Activated CD8-positive, alpha-beta memory T cell treated with anti-CD3 and anti-CD28 coated beads for 1 hour (primary cell): ENCODE data around the gene CHRNB1.

Experiments
- DNase-seq, 2 donors: peaks; one replicate each; pipeline ENCODE4 v3.0.0-alpha.2; 2020; ENCODE audit warnings: low read depth in 1 of 2; ENCODE audit errors: extremely low read depth in 1 of 2

Gene CHRNB1

DNA sequence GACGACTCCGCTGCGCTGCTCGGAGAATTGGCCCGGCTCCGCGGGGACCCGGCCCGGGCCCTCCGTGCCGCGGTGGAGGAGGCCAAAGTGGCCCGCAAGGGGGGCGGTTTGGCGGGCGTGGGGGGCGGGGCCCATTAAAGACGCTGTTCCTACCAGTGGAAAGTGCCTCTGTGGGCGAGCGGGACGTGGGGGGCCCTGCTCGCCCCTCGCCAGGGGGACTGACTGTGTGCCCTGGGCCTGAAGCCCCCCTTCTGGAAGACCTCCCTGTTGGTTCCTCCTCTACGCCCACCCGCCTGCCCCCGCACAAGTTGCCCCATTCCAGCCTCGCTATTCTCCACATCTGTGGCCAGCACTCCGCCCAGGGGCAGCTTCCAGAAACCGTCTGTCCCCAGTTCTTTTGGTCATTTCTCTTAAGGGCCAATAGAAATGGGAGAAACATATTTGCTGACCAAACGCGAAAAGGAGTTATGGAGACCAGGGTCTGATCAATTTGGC lies 7.4 kb upstream of the CHRNB1 start:
- DNase-seq: no peak

DNA sequence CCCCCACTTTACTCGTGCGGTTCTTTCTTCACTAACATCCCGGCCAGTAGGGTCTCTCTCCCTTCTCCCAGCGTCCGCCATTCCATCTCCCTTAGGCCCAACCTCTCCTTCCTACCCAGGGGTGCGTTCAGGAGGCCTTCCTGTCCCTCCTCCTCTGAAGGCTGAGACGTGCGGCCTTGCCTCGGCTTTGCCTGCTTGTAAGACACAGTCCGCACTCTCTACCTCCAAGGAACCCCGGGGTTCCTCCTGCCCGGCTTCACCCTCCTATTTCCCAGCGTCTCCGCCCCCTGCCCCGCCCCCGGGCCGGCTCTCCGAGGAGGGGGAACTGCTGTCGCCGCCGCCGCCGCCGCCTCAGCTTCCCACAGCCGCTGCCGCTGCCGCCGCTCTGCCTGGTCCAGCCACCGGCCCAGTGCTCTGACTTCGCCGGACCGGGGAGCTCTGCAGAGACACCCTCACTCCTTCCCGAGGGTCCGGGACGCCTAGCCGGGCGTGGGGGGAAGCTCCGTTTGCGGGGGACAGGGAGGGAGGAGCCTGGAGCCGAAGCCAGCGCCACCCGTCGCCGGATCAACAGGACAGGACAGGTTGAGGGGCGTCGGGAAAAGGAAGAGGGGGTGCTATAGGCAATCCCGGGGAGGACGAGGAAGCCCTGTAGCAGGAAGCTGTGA lies 6.8 kb upstream of the CHRNB1 start:
- peak in 1 of 2 donors; percentile 43 for DNase-seq

DNA sequence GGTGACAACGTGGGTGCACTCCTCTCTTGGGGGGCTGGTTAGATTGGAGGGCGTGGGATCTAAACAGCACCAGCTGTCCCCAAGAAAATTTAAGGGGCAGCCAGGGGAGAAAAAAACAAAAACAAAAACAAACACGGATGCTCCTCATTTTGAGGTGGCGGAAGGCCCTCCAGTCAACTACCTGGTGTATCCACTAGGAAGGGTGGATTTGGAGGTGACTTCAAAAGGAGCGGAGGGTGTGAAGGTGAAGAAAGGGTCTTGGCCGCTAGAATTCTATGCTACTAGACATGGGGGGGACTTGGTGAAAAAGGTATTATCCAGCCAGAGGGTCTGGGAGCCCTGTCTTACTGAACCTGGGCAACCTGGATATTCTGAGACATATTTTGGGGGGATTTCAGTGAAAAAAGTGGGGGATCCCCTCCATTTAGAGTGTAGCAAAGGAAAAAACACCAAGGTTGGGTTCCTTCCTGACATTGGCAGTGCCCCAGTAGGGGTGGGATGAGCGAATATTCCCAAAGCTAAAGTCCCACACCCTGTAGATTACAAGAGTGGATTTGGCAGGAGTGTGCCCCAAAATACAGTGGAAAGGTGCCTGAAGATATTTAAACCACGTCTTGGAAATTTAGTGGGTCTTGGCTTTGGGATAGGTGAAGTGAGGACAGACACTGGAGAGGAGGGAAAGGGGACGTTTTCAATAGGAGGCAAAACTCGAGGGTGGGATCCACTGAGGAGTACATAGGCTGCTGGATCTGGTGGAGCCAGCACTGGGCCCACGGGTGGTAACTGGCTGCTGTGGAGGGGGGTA lies 6.0 kb upstream of the CHRNB1 start:
- DNase-seq: no peak

DNA sequence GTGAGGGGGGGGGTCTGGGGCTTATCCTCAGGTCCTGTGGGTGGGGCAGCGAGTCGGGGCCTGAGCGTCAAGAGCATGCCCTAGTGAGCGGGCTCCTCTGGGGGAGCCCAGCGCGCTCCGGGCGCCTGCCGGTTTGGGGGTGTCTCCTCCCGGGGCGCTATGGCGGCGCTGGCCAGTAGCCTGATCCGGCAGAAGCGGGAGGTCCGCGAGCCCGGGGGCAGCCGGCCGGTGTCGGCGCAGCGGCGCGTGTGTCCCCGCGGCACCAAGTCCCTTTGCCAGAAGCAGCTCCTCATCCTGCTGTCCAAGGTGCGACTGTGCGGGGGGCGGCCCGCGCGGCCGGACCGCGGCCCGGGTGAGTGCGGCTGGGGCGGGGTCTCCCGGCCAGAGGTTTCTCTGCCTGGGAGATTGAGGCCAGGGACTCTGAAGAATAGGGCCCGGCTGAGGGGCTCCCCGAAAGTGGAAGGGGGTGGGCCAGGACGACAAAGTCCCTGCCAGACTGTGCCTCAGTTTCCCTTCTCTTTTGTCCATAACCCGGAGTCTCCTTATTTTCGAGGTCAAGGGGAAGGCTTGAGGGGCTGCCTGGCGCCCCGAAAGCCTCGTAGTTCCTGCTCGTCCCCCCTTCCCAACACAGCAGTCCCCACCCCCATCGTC lies 5.3 kb upstream of the CHRNB1 start, which contains the start of gene FGF11:
Gene FGF11 (plus strand): TSS at position 51 of the 651 bp plus-strand sequence. CDS start 109 bp downstream, at position 160.
- no peak for DNase-seq

DNA sequence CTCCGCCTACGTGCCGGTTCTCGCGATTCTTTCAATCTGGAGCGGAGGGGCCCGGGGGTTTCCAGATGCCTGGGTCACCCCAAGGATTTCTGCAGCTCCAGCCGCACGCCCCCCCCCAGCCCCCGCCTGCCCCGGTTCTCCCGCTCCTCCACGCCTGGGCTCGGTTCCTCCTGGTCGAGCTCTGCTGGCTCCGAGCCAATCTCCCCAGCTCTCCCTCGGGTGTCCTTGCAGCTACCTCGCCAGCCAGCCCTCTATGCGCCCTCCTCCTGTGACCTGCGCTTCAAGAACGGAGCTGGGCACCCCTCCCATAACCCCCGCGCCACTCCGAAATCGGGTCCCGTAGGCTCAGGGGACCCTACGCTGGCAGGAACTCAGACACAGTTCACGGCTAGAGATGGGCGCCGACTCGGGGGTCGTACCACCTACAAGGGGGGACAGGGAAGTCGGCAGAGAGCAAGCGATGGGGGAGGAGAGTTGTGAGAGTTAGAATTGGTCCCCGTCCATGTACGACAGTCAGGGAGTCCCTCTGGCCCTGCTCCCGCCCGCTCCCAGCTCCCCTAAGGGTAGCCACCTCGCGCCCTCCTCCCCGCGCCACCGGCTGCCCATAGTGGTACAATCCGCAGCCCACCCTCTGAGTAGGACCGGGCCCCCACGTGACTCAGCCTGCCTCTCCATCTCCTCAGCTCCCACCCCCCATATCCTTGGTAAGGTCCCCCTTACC lies 4.6 kb upstream of the CHRNB1 start:
- DNase-seq: no peak

GRCh38 chr17:7440834-7441195 lies 4.0 kb upstream of the CHRNB1 start:
- DNase-seq: no peak

- DNase-seq: no peak
Measured at GRCh38 chr17:7441266-7441665, 3.6 kb upstream of the CHRNB1 start.

- no peak for DNase-seq
Measured at GRCh38 chr17:7442142-7442541, 2.7 kb upstream of the CHRNB1 start.

GRCh38 chr17:7443499-7444485 lies 1.1 kb upstream of the CHRNB1 start:
- no peak for DNase-seq

DNA sequence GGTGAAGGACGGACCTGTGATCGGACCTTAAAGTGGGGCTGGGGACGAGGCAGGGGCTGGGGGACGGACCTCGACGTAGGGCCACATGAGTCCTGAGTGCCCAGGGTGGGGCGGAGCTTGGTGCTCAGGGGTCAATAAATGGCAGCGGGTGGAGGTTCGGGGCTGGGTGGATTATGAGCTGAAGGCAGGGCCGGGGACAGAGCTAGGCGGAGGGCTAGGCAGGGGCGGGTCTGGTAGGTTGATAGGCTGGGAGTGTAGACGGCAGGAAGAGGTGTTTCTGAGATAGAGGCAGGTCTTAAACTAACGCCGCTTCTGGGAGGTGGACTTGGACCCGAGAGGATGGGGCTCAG lies 733 bp downstream of the CHRNB1 start:
- DNase-seq: peak in 1 of 2 donors; percentile 18

DNA sequence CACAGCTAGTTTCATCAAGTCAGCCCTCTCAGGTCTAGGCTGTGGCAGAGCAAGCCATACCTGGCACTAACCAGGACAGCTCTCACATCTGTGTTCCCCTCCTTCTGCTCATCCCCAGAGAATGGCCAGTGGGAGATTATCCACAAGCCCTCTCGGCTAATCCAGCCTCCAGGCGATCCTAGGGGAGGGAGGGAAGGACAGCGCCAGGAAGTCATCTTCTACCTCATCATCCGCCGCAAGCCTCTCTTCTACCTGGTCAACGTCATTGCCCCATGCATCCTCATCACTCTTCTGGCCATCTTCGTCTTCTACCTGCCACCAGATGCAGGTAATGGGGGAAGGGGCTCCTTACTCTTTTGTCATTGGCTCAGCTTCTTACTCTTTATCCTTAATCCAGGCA lies 3.6 kb downstream of the CHRNB1 start:
- DNase-seq: no peak

DNA sequence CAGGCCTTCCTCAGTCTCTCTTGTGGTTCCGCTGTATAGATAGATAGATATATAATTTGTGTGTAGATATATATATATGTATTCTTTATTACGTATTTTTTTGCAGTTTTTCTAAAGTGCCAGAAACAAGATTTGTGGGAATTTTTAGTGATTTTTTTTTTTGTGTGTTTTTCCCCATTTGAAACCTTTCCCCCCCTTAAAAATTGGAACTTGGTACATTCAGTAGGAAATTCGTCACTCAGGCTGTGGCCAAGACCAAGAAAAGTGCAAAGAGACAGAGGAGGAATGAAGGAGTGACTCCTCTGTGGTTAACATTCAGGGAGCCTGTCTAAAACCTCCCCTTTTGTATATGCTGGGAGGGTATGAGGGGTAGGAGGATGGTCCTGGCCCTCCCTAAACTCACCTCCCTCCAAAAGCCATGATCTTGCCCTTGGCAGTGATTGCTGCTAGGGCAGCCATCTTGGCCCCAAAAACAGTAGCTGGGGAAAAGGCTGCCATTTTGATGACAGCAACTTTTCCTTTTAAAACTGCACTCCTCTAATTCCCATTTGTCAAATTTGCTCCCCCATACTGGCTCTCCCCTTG lies 15.2 kb downstream of the CHRNB1 start:
- no peak for DNase-seq

- DNase-seq: no peak
Measured at GRCh38 chr17:7460850-7461660, 16.2 kb downstream of the CHRNB1 start.

GRCh38 chr17:7462474-7463371 lies 17.9 kb downstream of the CHRNB1 start:
- DNase-seq: no peak

DNA sequence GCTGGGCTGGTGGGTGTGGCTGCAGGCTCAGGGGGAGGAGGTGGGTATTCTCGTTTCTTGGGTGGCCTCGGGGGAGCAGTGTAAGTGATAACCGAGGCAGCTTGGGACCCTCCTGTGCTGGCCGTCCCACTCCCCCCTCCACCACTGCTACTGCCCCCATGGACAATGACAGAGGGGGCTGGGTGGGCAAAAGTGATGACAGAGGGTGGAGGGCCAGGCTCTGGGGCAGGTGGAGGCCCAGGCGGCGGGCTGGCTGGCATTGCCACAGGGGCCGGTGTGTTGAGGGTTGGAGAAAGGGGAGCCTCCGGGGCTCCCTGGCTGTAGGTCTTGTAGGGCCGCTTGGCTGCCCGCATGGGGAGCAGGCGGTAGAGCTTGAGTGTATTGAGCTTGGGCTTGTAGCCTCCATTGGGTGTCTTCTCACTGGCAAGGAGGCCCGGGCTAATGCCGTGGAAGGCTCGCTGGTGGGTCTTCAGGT lies 18.5 kb downstream of the CHRNB1 start:
- DNase-seq: no peak

DNA sequence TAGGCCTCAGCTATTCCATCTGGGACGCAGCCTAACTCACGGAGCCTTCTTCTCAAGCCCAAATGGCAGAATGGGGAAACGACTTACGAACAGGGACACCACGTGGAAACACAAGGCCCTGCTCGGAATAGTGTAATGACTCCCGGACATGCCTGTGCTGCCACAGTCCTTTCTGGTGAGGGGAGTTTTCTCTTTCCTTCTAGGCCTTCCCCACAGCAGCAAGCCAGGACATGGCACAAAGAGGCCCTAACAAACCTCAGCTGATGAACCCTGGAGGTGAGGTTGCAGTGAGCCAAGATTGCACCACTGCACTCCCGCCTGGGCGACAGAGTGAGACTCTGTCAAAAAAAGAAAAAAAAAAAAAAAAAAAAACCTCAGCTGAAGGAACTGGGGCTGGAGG lies 19.2 kb downstream of the CHRNB1 start:
- DNase-seq: no peak

DNA sequence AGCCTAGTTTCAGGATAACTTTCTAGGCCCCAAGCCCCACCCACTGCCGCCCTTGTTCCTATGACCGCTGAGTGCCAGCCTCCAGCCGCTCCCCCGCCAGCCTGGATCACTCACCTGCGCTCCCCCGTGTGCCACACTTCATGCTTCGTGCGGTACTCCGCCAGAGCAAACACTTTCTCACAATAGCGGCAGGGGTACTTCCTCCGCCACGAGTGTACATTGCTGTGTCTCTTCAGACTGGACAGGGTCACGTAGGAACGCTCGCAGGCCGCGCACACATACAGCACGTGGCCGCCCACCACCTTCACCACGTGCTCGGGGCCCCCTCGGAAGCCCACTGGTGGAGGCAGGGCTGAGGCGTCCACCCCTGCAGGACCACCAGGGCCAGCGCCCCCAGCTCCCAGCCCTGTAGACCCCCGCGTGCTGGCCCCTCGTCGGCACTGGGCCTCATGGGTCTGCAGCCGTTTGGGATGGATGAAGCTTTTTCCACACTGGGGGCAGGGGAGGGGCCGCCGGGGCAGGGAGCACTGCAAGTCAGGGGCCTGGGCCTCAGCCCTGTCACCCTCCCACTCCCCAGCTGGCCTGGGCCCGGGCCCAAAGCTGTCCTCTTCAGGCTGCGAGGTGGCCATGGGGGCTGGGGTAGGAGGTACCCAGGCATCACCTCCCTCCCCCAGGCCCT lies 20.9 kb downstream of the CHRNB1 start:
- DNase-seq: no peak
